ENCODE results near the gene RASL12. TPM values are rescaled to one million over a fixed set of nuclear protein-coding genes. Genes with fewer than 3 reads are reported as not detected.

Gene RASL12
- total and polyA plus RNA-seq, 2 of the 8 experiments (the other 6 are each of a cell fraction or from before 2014, with no cell fraction given): 9.5 to 10.3 TPM

DNA sequence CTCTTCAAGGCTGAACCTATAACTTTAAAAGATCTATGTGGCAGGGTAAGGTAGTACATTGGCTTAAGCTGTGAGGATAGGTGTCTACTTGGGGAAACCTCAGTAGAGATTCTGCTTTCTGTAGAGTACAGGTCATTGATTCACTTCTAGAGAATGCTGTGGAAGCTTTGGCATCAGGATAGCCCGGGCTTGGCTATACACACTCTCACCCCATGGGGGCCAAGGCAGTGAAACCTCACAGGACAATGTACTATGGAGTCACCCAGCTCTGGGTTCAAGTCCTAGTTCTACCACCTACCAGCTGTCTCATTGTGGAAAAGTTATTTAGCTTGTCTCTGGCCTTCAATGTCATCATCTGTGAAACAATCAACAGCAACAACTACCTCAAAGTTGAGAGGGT is 47.4 kb downstream of the RASL12 start:
- no peaks in the 10 kb centered on the region for H3K27me3 ChIP-seq (replicated peaks in 1 of 4; ENCODE audit: control insufficient read depth in 3 of 4, extremely low read depth in 1 of 4, insufficient read depth in 3 of 4, low read length in 3 of 4)
- H2BK120ac ChIP-seq (replicated peaks; ENCODE audit: low read depth, low read length): peak overlapping the region; percentile 28
- H4K8ac ChIP-seq (ENCODE audit: extremely low read depth, insufficient read depth, low read length): no peak overlapping the region
- no peaks in the 10 kb centered on the region for H3K4me1 ChIP-seq (replicated peaks in 1 of 4; ENCODE audit: control insufficient read depth in 3 of 4, insufficient read depth in 4 of 4, low read length in 3 of 4)
- FAIRE-seq: no peak
- no peak overlapping the region for H3K9ac ChIP-seq (replicated peaks in 1 of 4; ENCODE audit: extremely low read depth in 1 of 4, low read depth in 3 of 4, low read length in 3 of 4)
- no peak overlapping the region for H3K4me3 ChIP-seq (ENCODE audit: extremely low read depth in 1 of 4, insufficient read depth in 2 of 4, low read depth in 3 of 4, low read length in 4 of 4)
- no peak overlapping the region for H4K91ac ChIP-seq (replicated peaks; ENCODE audit: insufficient read length, low read length)
- DNase-seq (ENCODE audit: low read depth in 1 of 2, low spot score in 2 of 2): no peak
- no peak overlapping the region for H3K4ac ChIP-seq (replicated peaks; ENCODE audit: insufficient read length, low read depth, low read length)
- H3K14ac ChIP-seq (ENCODE audit: insufficient read length): no peak overlapping the region
- no peak overlapping the region for H2BK20ac ChIP-seq (ENCODE audit: low read length)
- no peak overlapping the region for H2BK5ac ChIP-seq (ENCODE audit: low read depth, low read length)
- H2AK5ac ChIP-seq (ENCODE audit: low read depth, low read length): no peak overlapping the region
- no peaks in the 10 kb centered on the region for H3K9me3 ChIP-seq (ENCODE audit: insufficient read depth in 2 of 2, low read depth in 1 of 2, low read length in 1 of 2)
- H3K36me3 ChIP-seq (ENCODE audit: control insufficient read depth in 2 of 4, insufficient read depth in 4 of 4, low read length in 3 of 4): peaks cover 0 to 58% (median 12%) of the 10 kb centered on the region in 4 experiments; a peak in 6 of 8 replicates
- no peak overlapping the region for H3K4me2 ChIP-seq (ENCODE audit: insufficient read depth in 1 of 2, low read depth in 2 of 2, low read length in 2 of 2)
- WGBS, 2 experiments (ENCODE audit: extremely low coverage in 1 of 2, insufficient coverage in 1 of 2, insufficient read length in 1 of 2, insufficient replicate concordance in 2 of 2, low coverage in 1 of 2, low lambda C conversion rate in 2 of 2, missing lambda C conversion rate in 1 of 2): 82% methylated on average over 1 of the region's 1 CpG; no CpG with 5 or more reads in 1 of the 2 experiments
- H2BK12ac ChIP-seq (ENCODE audit: low read depth, low read length): no peak overlapping the region
- H3K18ac ChIP-seq (ENCODE audit: extremely low read depth, low read length): no peak overlapping the region
- H3K27ac ChIP-seq (ENCODE audit: low read depth, low read length): no peak overlapping the region
- no peak overlapping the region for H3K56ac ChIP-seq (replicated peaks; ENCODE audit: insufficient read length, low read depth, low read length)
- no peak overlapping the region for H2BK15ac ChIP-seq (ENCODE audit: low read length)
- ChIA-PET POLR2A (ENCODE audit: partially characterized antibody) (no interaction called here), CTCF (ENCODE audit: partially characterized antibody) (interaction anchor here (0.6 to 0.7 kb wide), 3 partner anchors 13 to 665 kb away, joined by 3 to 4 read pairs (median 3); no protein-coding TSS in a partner anchor)
- no peak overlapping the region for H4K5ac ChIP-seq (ENCODE audit: insufficient read length, low read depth, low read length)
- no peaks in the 10 kb centered on the region for H3K23me2 ChIP-seq (ENCODE audit: low read depth, low read length)
- TF ChIP-seq KDM4A (IDR thresholded peaks at IDR 0.05; ENCODE audit: low read depth, low read length, severe bottlenecking) (no peak), EZH2 (IDR thresholded peaks at IDR 0.05; ENCODE audit: low read depth, low read length, severe bottlenecking) (no peak)
- H3K79me1 ChIP-seq (ENCODE audit: low read depth, low read length): no peaks in the 10 kb centered on the region
- H3K79me2 ChIP-seq (ENCODE audit: control insufficient read depth in 1 of 2, insufficient read depth in 2 of 2, low read length in 2 of 2): no peaks in the 10 kb centered on the region
- peaks cover 0 to 4% of the 10 kb centered on the region in 2 experiments for H4K20me1 ChIP-seq (replicated peaks in 1 of 2; ENCODE audit: control insufficient read depth in 1 of 2, insufficient read depth in 2 of 2, low read length in 2 of 2)
- H3K23ac ChIP-seq (ENCODE audit: insufficient read length): no peak overlapping the region
- H2AFZ ChIP-seq (ENCODE audit: low read length): no peak overlapping the region
